ENCODE measurements around the gene HNRNPC. TPM values are rescaled to one million over a fixed set of nuclear protein-coding genes. Genes with fewer than 3 reads are reported as not detected.

Gene HNRNPC
- total RNA-seq, 1 experiment from 2014 or later = 843 TPM

DNA sequence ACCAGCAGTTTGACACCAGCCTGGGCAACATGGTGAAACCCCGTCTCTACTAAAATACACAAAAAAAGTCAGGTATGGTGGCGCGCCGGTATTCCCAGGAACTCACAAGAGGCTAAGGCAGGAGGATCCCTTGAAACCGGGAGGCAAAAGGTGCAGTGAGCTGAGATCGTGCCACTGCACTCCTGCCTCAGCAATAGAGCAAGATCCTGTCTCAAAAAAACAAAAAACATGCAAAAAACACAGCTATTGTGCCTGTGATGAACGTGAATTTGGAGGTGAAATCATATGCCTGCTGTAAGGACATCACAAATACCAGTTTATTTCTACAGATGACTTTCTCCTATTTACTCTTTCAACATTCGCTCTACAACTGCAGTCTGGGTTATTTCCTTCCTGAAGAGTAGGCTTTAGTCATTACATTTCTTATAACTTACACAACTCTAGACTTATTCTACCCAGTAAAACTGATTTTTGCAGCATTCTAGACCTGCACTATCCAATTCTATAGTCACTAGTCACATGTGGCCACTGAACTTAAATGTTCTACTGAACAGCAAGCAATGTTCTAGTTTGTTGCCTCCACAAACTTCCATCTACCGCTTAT is 48.3 kb downstream of the HNRNPC start:
- Histone ChIP-seq H3K27me3 (ENCODE audit: insufficient read depth, low read length) (no peaks in the 10 kb centered on the region), H3K36me3 (ENCODE audit: control insufficient read depth in 1 of 2, insufficient read depth in 2 of 2, low read length in 2 of 2) (peaks cover 53 to 72% of the 10 kb centered on the region in 2 experiments), H4K20me1 (ENCODE audit: insufficient read depth) (peaks cover 89% of the 10 kb centered on the region), H3K9me2 (ENCODE audit: insufficient read depth) (no peaks in the 10 kb centered on the region), H2AFZ (ENCODE audit: low read depth, low read length, poor library complexity, severe bottlenecking) (no peak overlapping the region), H3K27ac (ENCODE audit: low read depth, low read length) (no peak overlapping the region), H3K4me1 (ENCODE audit: control insufficient read depth in 1 of 2, insufficient read depth in 2 of 2, low read length in 2 of 2) (peaks cover 0 to 29% of the 10 kb centered on the region in 2 experiments; a peak in 2 of 4 replicates), H3K4me3 (replicated peaks in 1 of 2; ENCODE audit: low read depth in 1 of 2, low read length in 2 of 2) (no peak overlapping the region), H3K9ac (ENCODE audit: low read length) (no peak overlapping the region), H3K79me2 (ENCODE audit: insufficient read depth, low read length) (peaks cover 100% of the 10 kb centered on the region), H3K4me2 (ENCODE audit: low read length) (no peak overlapping the region), H3K9me3 (ENCODE audit: control insufficient read depth in 1 of 2, insufficient read depth in 1 of 2, low read depth in 1 of 2, low read length in 2 of 2) (no peaks in the 10 kb centered on the region)
- no peak for ATAC-seq
- no TSS peak for BruUV-seq (replicated peaks)
- intact Hi-C loops (cut with micrococcal nuclease) = no loop called here
- CTCF ChIA-PET = no interaction called here
- POLR2A ChIA-PET = no interaction called here
- TF ChIP-seq ZFX (IDR thresholded peaks at IDR 0.05) (no peak), POLR2A (IDR thresholded peaks at IDR 0.05; ENCODE audit: borderline replicate concordance, extremely low read depth, insufficient read depth, insufficient read length) (no peak), EZH2phosphoT487 (IDR thresholded peaks at IDR 0.05; ENCODE audit: borderline replicate concordance) (no peak), ELF1 (IDR thresholded peaks at IDR 0.05; ENCODE audit: borderline replicate concordance, low read depth) (no peak), FOSL1 (IDR thresholded peaks at IDR 0.05; ENCODE audit: low read depth) (no peak), EGR1 (IDR thresholded peaks at IDR 0.05; ENCODE audit: low read depth) (no peak), YY1 (IDR thresholded peaks at IDR 0.05; ENCODE audit: extremely low read depth, insufficient replicate concordance, low read depth, low read length) (no peak), CBX3 (IDR thresholded peaks at IDR 0.05; ENCODE audit: low read depth) (no peak), EZH2 (IDR thresholded peaks at IDR 0.05) (no peak), RAD21 (IDR thresholded peaks at IDR 0.05; ENCODE audit: low read depth) (no peak), POLR2AphosphoS5 (IDR thresholded peaks at IDR 0.05; ENCODE audit: low read depth, low read length) (no peak)
- TF ChIP-seq, protein P1, sequence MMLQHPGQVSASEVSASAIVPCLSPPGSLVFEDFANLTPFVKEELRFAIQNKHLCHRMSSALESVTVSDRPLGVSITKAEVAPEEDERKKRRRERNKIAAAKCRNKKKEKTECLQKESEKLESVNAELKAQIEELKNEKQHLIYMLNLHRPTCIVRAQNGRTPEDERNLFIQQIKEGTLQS (IDR thresholded peaks at IDR 0.05) = no peak
- TF ChIP-seq, protein P2, sequence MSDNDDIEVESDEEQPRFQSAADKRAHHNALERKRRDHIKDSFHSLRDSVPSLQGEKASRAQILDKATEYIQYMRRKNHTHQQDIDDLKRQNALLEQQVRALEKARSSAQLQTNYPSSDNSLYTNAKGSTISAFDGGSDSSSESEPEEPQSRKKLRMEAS (IDR thresholded peaks at IDR 0.05) = no peak
- TF ChIP-seq, protein P3, sequence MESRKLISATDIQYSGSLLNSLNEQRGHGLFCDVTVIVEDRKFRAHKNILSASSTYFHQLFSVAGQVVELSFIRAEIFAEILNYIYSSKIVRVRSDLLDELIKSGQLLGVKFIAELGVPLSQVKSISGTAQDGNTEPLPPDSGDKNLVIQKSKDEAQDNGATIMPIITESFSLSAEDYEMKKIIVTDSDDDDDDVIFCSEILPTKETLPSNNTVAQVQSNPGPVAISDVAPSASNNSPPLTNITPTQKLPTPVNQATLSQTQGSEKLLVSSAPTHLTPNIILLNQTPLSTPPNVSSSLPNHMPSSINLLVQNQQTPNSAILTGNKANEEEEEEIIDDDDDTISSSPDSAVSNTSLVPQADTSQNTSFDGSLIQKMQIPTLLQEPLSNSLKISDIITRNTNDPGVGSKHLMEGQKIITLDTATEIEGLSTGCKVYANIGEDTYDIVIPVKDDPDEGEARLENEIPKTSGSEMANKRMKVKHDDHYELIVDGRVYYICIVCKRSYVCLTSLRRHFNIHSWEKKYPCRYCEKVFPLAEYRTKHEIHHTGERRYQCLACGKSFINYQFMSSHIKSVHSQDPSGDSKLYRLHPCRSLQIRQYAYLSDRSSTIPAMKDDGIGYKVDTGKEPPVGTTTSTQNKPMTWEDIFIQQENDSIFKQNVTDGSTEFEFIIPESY (IDR thresholded peaks at IDR 0.05; ENCODE audit: extremely low read depth, insufficient replicate concordance, low read length) = no peak
- TF ChIP-seq, protein P4, sequence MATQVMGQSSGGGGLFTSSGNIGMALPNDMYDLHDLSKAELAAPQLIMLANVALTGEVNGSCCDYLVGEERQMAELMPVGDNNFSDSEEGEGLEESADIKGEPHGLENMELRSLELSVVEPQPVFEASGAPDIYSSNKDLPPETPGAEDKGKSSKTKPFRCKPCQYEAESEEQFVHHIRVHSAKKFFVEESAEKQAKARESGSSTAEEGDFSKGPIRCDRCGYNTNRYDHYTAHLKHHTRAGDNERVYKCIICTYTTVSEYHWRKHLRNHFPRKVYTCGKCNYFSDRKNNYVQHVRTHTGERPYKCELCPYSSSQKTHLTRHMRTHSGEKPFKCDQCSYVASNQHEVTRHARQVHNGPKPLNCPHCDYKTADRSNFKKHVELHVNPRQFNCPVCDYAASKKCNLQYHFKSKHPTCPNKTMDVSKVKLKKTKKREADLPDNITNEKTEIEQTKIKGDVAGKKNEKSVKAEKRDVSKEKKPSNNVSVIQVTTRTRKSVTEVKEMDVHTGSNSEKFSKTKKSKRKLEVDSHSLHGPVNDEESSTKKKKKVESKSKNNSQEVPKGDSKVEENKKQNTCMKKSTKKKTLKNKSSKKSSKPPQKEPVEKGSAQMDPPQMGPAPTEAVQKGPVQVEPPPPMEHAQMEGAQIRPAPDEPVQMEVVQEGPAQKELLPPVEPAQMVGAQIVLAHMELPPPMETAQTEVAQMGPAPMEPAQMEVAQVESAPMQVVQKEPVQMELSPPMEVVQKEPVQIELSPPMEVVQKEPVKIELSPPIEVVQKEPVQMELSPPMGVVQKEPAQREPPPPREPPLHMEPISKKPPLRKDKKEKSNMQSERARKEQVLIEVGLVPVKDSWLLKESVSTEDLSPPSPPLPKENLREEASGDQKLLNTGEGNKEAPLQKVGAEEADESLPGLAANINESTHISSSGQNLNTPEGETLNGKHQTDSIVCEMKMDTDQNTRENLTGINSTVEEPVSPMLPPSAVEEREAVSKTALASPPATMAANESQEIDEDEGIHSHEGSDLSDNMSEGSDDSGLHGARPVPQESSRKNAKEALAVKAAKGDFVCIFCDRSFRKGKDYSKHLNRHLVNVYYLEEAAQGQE (IDR thresholded peaks at IDR 0.05; ENCODE audit: low read depth) = no peak
- RAD21 ChIA-PET (ENCODE audit: low non-redundant PET in 1 of 2, low total read pairs in 2 of 2, uncharacterized antibody in 2 of 2, unreplicated experiment in 2 of 2) = no interaction called here
- no peak for DNase-seq (ENCODE audit: low read depth, low spot score)

All from HCT116 (cell line).